Activated CD8-positive, alpha-beta memory T cell treated with anti-CD3 and anti-CD28 coated beads, Interleukin-2, amount 10 ng/mL, durations not matched to agents 7 days and 5 days (primary cell): Measurements from ENCODE around the gene ATF3. TPM values are rescaled to one million over a fixed set of nuclear protein-coding genes. Genes with fewer than 3 reads are reported as not detected.

Source experiments
- total RNA-seq, 2 experiments: library from RNA; stranded (reverse); gene quantifications; one replicate each; pipeline ENCODE4 v1.2.3, GENCODE V29; 2021

The ATF3 gene
- total RNA-seq, 2 experiments from 2014 or later = 21.3 to 36.5 TPM

Other genes starting within 250 kb of the ATF3 start
- 10 to 100 TPM; 13.0 to 17.1 TPM for gene PACC1, start 193.9 kb upstream of the ATF3 start, total RNA-seq
- 10 to 100 TPM; 33.9 to 37.6 TPM for gene NENF, start 175.8 kb upstream of the ATF3 start, total RNA-seq
- 100 to 1,000 TPM; 109 to 130 TPM for gene BATF3, start 91.1 kb downstream of the ATF3 start, total RNA-seq
- gene NSL1, start 183.0 kb downstream of the ATF3 start, total RNA-seq = 10 to 100 TPM; 39.7 to 48.5 TPM
- gene TATDN3, start 183.1 kb downstream of the ATF3 start, total RNA-seq = 10 to 100 TPM; 13.7 to 22.1 TPM
- gene SPATA45, start 238.9 kb downstream of the ATF3 start, total RNA-seq = not detected
- gene FLVCR1, start 249.5 kb downstream of the ATF3 start, total RNA-seq = 10 to 100 TPM; 14.4 to 17.1 TPM